Measurements from ENCODE around the gene STYK1.
"Not testable (repeated sequence)": the region's sequence is repeated elsewhere in the genome, so short reads cannot be mapped to it uniquely, and the experiment has no call there.

The STYK1 gene

GRCh38 chr12:10582704-10583103, 91.1 kb downstream of the STYK1 start:
- H2AFZ ChIP-seq (ENCODE audit: low read depth, low read length, severe bottlenecking), result no peak overlapping the region
- H3K27me3 ChIP-seq (ENCODE audit: low read length), result no peaks in the 10 kb centered on the region
- no peaks in the 10 kb centered on the region for H3K79me2 ChIP-seq (ENCODE audit: insufficient read depth, low read length)
- no peaks in the 10 kb centered on the region for H3K36me3 ChIP-seq (ENCODE audit: low read length)
- no peak overlapping the region for H3K4me3 ChIP-seq (ENCODE audit: insufficient read depth, low read length, poor library complexity, severe bottlenecking)
- no peak overlapping the region for H3K27ac ChIP-seq (ENCODE audit: low read depth, low read length)
- H3K9ac ChIP-seq (ENCODE audit: low read length), result no peak overlapping the region
- H4K20me1 ChIP-seq (ENCODE audit: low read depth, low read length), result no peaks in the 10 kb centered on the region
- TF ChIP-seq EZH2phosphoT487 (conservative IDR thresholded peaks at IDR 0.05; ENCODE audit: low read length) (no peak), CTCF (IDR thresholded peaks at IDR 0.05; ENCODE audit: insufficient read depth, low read length, poor library complexity, severe bottlenecking) (no peak)
- no peak overlapping the region for H3K4me2 ChIP-seq (ENCODE audit: low read depth, low read length, poor library complexity, severe bottlenecking)
- H3F3A ChIP-seq (ENCODE audit: insufficient read depth), result no peaks in the 10 kb centered on the region
- H3K9me3 ChIP-seq (ENCODE audit: insufficient read depth, low read length), result no peaks in the 10 kb centered on the region
- H3K9me2 ChIP-seq (replicated peaks; ENCODE audit: insufficient read depth, low read length), result no peaks in the 10 kb centered on the region

GRCh38 chr12:10582133-10582532, 91.7 kb downstream of the STYK1 start:
- not testable (repeated sequence) for H3K4me3 ChIP-seq (ENCODE audit: insufficient read depth, low read length, poor library complexity, severe bottlenecking); H3K9me3 ChIP-seq (ENCODE audit: insufficient read depth, low read length); H3F3A ChIP-seq (ENCODE audit: insufficient read depth); H3K79me2 ChIP-seq (ENCODE audit: insufficient read depth, low read length); H3K27ac ChIP-seq (ENCODE audit: low read depth, low read length); H2AFZ ChIP-seq (ENCODE audit: low read depth, low read length, severe bottlenecking); H3K9me2 ChIP-seq (replicated peaks; ENCODE audit: insufficient read depth, low read length); H3K4me2 ChIP-seq (ENCODE audit: low read depth, low read length, poor library complexity, severe bottlenecking); H3K9ac ChIP-seq (ENCODE audit: low read length); H4K20me1 ChIP-seq (ENCODE audit: low read depth, low read length); H3K27me3 ChIP-seq (ENCODE audit: low read length); H3K36me3 ChIP-seq (ENCODE audit: low read length)

GRCh38 chr12:10574307-10574706, 99.5 kb downstream of the STYK1 start:
- Histone ChIP-seq H3K36me3 (ENCODE audit: low read length) (no peaks in the 10 kb centered on the region), H3K9me2 (replicated peaks; ENCODE audit: insufficient read depth, low read length) (no peaks in the 10 kb centered on the region), H3F3A (ENCODE audit: insufficient read depth) (no peaks in the 10 kb centered on the region), H3K4me3 (ENCODE audit: insufficient read depth, low read length, poor library complexity, severe bottlenecking) (no peak overlapping the region), H3K79me2 (ENCODE audit: insufficient read depth, low read length) (no peaks in the 10 kb centered on the region), H4K20me1 (ENCODE audit: low read depth, low read length) (no peaks in the 10 kb centered on the region), H3K27me3 (ENCODE audit: low read length) (no peaks in the 10 kb centered on the region), H2AFZ (ENCODE audit: low read depth, low read length, severe bottlenecking) (no peak overlapping the region), H3K9ac (ENCODE audit: low read length) (no peak overlapping the region), H3K4me2 (ENCODE audit: low read depth, low read length, poor library complexity, severe bottlenecking) (no peak overlapping the region), H3K9me3 (ENCODE audit: insufficient read depth, low read length) (no peaks in the 10 kb centered on the region), H3K27ac (ENCODE audit: low read depth, low read length) (no peak overlapping the region)
- TF ChIP-seq EZH2phosphoT487 (conservative IDR thresholded peaks at IDR 0.05; ENCODE audit: low read length), result no peak
- no peak for TF ChIP-seq CTCF (IDR thresholded peaks at IDR 0.05; ENCODE audit: insufficient read depth, low read length, poor library complexity, severe bottlenecking)

GRCh38 chr12:10572021-10572490, 101.8 kb downstream of the STYK1 start:
- H4K20me1 ChIP-seq (ENCODE audit: low read depth, low read length); H3K4me2 ChIP-seq (ENCODE audit: low read depth, low read length, poor library complexity, severe bottlenecking); H3K9me3 ChIP-seq (ENCODE audit: insufficient read depth, low read length); H3K36me3 ChIP-seq (ENCODE audit: low read length); H3K4me3 ChIP-seq (ENCODE audit: insufficient read depth, low read length, poor library complexity, severe bottlenecking); H2AFZ ChIP-seq (ENCODE audit: low read depth, low read length, severe bottlenecking); H3K9ac ChIP-seq (ENCODE audit: low read length); H3K9me2 ChIP-seq (replicated peaks; ENCODE audit: insufficient read depth, low read length); H3K27ac ChIP-seq (ENCODE audit: low read depth, low read length); H3K27me3 ChIP-seq (ENCODE audit: low read length); H3F3A ChIP-seq (ENCODE audit: insufficient read depth); H3K79me2 ChIP-seq (ENCODE audit: insufficient read depth, low read length): not testable (repeated sequence)
